CD4-positive, alpha-beta T cell (primary cell): ENCODE results near the gene PTPN3. TPM values are rescaled to one million over a fixed set of nuclear protein-coding genes. Genes with fewer than 3 reads are reported as not detected.

ENCODE experiments used
- ATAC-seq: fragments of 200-7000 bp; cut with Tn5 transposase; one replicate; pipeline ENCODE4 v1.10.0; 2022; ENCODE audit warnings: mild to moderate bottlenecking; ENCODE audit not compliant: poor library complexity
- CTCF ChIA-PET: fragments of 350-600 bp; sonication (Branson Sonifier 250); formaldehyde crosslinking; loops from one replicate; lab custom pipeline; 2021; ENCODE audit warnings: antibody characterized with exemption, inconsistent platforms; lab: Charles Lee
- POLR2A ChIA-PET: fragments of 350-600 bp; sonication (Branson Sonifier 250); formaldehyde crosslinking; loops from one replicate; lab custom pipeline; 2021; ENCODE audit warnings: antibody characterized with exemption, inconsistent platforms; lab: Charles Lee
- DNase-seq, 14 experiments: peaks; one replicate each; pipeline ENCODE4 v3.0.0-alpha.2; 2013 to 2020; ENCODE audit warnings: mixed read lengths in 2 of 14
- H3K27ac ChIP-seq, 2 donors: one replicate each; pipeline versions ENCODE4 v1.5.1 to v1.7.0; 2013; ENCODE audit warnings: low read length in 2 of 2, low read depth in 1 of 2, mild to moderate bottlenecking in 1 of 2
- H3K27me3 ChIP-seq, 2 experiments: 1 replicate in 1 of 2; 2 replicates in 1 of 2; pipeline versions ENCODE4 v1.6.1 to v1.7.0; 2013; ENCODE audit warnings: low read length in 2 of 2, control low read depth in 1 of 2, mild to moderate bottlenecking in 1 of 2, moderate library complexity in 1 of 2; ENCODE audit not compliant: insufficient read depth in 2 of 2, control insufficient read depth in 1 of 2
- H3K36me3 ChIP-seq: one replicate; pipeline ENCODE4 v1.6.1; 2013; ENCODE audit warnings: low read length, control low read depth; ENCODE audit not compliant: insufficient read depth
- H3K4me1 ChIP-seq: one replicate; pipeline ENCODE4 v1.6.1; 2013; ENCODE audit warnings: low read length, control low read depth; ENCODE audit not compliant: insufficient read depth
- H3K4me3 ChIP-seq: one replicate; pipeline ENCODE4 v1.5.1; 2013; ENCODE audit warnings: mild to moderate bottlenecking, low read length, moderate library complexity
- H3K9me3 ChIP-seq, 2 experiments: 1 replicate in 1 of 2; 2 replicates in 1 of 2; pipeline versions ENCODE4 v1.6.1 to v1.7.0; 2013; ENCODE audit warnings: low read length in 2 of 2, mild to moderate bottlenecking in 2 of 2, control low read depth in 1 of 2, moderate library complexity in 1 of 2; ENCODE audit not compliant: control insufficient read depth in 1 of 2, insufficient read depth in 1 of 2
- H3K27ac Mint-ChIP-seq: one replicate; pipeline ENCODE4 v1.8.0; 2020; ENCODE audit warnings: mixed read lengths
- H3K27me3 Mint-ChIP-seq: one replicate; pipeline ENCODE4 v1.8.0; 2021; ENCODE audit warnings: mixed read lengths
- H3K36me3 Mint-ChIP-seq: one replicate; pipeline ENCODE4 v1.8.0; 2021; ENCODE audit warnings: low read depth, mixed read lengths
- H3K4me1 Mint-ChIP-seq: one replicate; pipeline ENCODE4 v1.8.0; 2021; ENCODE audit warnings: low read depth, mixed read lengths
- H3K4me3 Mint-ChIP-seq: one replicate; pipeline ENCODE4 v1.8.0; 2020; ENCODE audit warnings: mild to moderate bottlenecking, mixed read lengths
- H3K9me3 Mint-ChIP-seq: one replicate; pipeline ENCODE4 v1.8.0; 2020; ENCODE audit warnings: mixed read lengths
- CTCF ChIP-seq: fragments of 200-600 bp; IDR thresholded peaks from one replicate; pipeline ENCODE4 v1.8.0; 2022; ENCODE audit warnings: antibody characterized with exemption, mild to moderate bottlenecking
- intact Hi-C, 2 experiments: fragments of 100-400 bp; cut with DNase I in 1 of 2; cut with micrococcal nuclease in 1 of 2; formaldehyde crosslinking; loops; one replicate each; pipeline versions ENCODE4 v1.15.1 to v1.9.0; 2023 to 2025; cut with DNase I, micrococcal nuclease
- total RNA-seq, 174 experiments: library from RNA in 2 of 174; stranded (reverse) in 2 of 174; gene quantifications; one replicate each; pipeline ENCODE4 v1.2.3 and lab custom pipeline; 2021 to 2026

The PTPN3 gene
- total RNA-seq, 2 experiments from 2014 or later = not detected

GRCh38 chr9:109355564-109356297 is 142.4 kb downstream of the PTPN3 start:
- Histone ChIP-seq H3K4me1 (no peaks in the 10 kb centered on the region), H3K9me3 (peaks cover 0 to 19% of the 10 kb centered on the region in 2 experiments), H3K36me3 (no peaks in the 10 kb centered on the region), H3K27ac (no peak overlapping the region), H3K4me3 (no peak overlapping the region), H3K27me3 (no peaks in the 10 kb centered on the region)
- Mint-ChIP-seq H3K9me3 (no peaks in the 10 kb centered on the region), H3K4me3 (no peak overlapping the region), H3K4me1 (no peaks in the 10 kb centered on the region), H3K36me3 (no peaks in the 10 kb centered on the region), H3K27ac (no peak overlapping the region), H3K27me3 (peaks cover 28% of the 10 kb centered on the region)
- ChIA-PET POLR2A (no interaction called here), CTCF (no interaction called here)
- TF ChIP-seq CTCF = no peak
- intact Hi-C loops = no loop called here
- ATAC-seq = no peak
- DNase-seq = no peak

GRCh38 chr9:109354190-109354589 is 143.9 kb downstream of the PTPN3 start:
- ChIA-PET POLR2A (no interaction called here), CTCF (no interaction called here)
- Mint-ChIP-seq H3K4me1 (no peaks in the 10 kb centered on the region), H3K9me3 (no peaks in the 10 kb centered on the region), H3K27ac (no peak overlapping the region), H3K36me3 (no peaks in the 10 kb centered on the region), H3K27me3 (peaks cover 27% of the 10 kb centered on the region), H3K4me3 (no peak overlapping the region)
- no peaks in the 10 kb centered on the region for H3K36me3 ChIP-seq
- peaks cover 0 to 19% of the 10 kb centered on the region in 2 experiments for H3K9me3 ChIP-seq
- no peaks in the 10 kb centered on the region for H3K27me3 ChIP-seq
- ATAC-seq (no peak), DNase-seq (no peak)
- no peaks in the 10 kb centered on the region for H3K4me1 ChIP-seq
- no peak overlapping the region for H3K27ac ChIP-seq
- intact Hi-C loops = no loop called here
- H3K4me3 ChIP-seq = no peak overlapping the region
- no peak for TF ChIP-seq CTCF

GRCh38 chr9:109351032-109351431 is 147.1 kb downstream of the PTPN3 start:
- no peaks in the 10 kb centered on the region for H3K36me3 ChIP-seq
- Mint-ChIP-seq H3K27ac (no peak overlapping the region), H3K36me3 (no peaks in the 10 kb centered on the region)

More at GRCh38 chr9:109351032-109351431, 147.1 kb downstream of the PTPN3 start:
- Histone ChIP-seq H3K27ac (no peak overlapping the region), H3K9me3 (peaks cover 0 to 10% of the 10 kb centered on the region in 2 experiments), H3K27me3 (no peaks in the 10 kb centered on the region), H3K4me3 (no peak overlapping the region), H3K4me1 (no peaks in the 10 kb centered on the region)
- no peak for ATAC-seq
- ChIA-PET POLR2A (no interaction called here), CTCF (no interaction called here)
- no peak overlapping the region for H3K4me3 Mint-ChIP-seq
- DNase-seq = no peak
- no peaks in the 10 kb centered on the region for H3K4me1 Mint-ChIP-seq
- no peaks in the 10 kb centered on the region for H3K9me3 Mint-ChIP-seq
- H3K27me3 Mint-ChIP-seq = peaks cover 28% of the 10 kb centered on the region
- intact Hi-C loops = no loop called here
- no peak for TF ChIP-seq CTCF
